ENCODE results near the gene SLC51B.
"Not testable (repeated sequence)": the region's sequence is repeated elsewhere in the genome, so short reads cannot be mapped to it uniquely, and the experiment has no call there.

The SLC51B gene

DNA sequence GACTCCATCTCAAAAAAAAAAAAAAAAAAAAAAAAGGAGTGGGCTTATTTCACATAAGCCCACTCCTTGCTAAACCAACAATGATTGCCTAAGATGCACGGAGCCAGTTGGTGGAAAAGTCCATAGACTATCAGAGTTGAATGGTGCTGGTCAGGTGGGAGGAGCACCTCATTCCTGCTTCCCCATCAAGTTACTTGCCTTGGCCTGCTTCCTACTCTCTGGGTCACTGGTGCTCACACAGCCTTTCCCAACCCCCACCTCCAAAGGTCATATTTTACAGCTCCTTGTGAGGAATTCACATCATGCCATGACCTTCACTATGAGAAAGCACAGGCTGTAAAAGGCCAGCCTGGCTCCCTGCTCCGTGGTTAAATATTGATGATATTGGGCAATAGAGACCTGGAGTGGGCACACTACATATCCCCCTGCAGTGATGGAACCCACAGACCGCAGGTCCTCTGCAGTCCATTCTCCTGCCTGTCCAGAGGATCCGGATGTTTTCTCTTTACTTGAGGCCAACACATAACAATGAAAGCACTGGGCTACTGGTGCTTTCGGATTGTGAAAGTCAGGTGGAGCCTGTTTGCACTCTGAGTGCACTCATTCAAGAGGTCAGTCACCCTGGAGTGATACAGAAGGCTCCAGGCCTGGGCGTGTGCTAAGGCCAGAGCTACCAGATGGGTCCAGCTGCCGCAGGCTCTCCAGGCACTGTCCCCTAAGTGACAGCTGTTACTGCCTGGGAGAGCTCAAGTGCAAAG lies at the start of gene SLC51B:
Gene SLC51B (plus strand): TSS at position 664 of the 758 bp plus-strand sequence. CDS start 4,618 bp downstream, outside the sequence.
- no peak for DNase-seq (ENCODE audit: low read depth)

DNA sequence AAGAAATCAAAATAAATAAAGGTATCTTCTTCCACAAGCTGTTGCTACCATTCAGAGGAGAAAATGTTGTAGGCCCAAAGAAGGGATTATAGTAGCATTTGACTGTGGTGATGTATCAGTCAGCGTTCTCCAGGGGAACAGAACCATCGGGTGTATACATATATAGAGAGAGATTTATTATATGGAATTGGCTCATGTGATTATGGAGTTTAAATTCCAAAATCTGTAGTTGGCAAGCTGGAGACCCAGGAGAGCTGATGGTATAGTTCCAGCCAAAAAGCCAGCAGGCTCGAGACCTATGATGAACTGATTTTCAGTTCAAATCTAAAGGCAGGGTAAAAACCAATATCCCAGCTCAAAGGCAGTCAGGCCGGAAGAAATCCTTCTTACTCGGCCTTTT lies 48.1 kb upstream of the SLC51B start:
- DNase-seq (ENCODE audit: low read depth) = no peak

DNA sequence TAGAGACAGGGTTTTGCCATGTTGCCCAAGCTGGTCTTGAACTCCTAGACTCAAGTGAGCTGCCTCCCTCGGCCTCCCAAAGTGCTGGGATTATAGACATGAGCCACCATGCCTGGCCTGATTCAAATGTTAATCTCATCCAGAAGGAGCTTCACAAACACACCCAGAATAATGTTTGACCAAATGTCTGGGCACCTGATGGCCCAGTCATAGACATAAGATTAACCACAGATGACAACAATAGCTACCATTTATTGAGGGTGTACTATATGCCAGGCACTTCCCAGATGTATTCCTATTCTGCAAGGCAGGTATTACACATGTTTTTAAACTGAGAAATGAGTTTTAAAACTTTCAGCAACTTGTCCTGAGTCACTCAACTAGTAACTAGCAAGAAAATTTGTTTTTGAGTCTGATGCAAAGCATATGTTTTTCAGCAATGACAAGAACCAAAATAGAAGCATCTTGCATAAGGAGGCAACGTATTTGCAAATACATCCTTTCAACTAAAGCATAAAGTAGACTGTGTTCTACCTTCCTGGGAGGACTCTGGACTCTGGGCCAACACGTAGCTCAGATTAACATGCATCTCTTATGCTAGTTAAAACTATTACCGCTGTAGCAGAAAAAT lies 47.3 kb upstream of the SLC51B start:
- no peak for DNase-seq (ENCODE audit: low read depth)

DNA sequence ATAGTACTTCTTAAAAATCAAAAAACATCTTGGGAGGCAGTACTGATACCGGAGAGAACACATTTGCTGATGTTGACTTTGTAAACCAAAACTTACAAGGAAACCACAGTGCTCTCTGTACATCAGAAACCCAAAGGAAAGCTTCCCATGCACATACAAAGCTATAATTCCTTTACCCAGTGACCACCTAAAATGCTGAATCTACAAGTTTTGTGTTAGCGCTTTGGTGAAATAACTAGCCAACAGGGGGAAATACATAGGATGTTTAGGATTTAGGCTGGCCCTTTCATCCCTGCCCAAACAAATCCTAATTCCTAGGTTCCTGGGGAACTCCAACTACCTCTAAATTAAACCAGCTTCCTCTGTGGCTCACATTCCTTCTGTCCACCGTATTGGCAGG lies 40.2 kb upstream of the SLC51B start:
- no peak for DNase-seq (ENCODE audit: low read depth)

DNA sequence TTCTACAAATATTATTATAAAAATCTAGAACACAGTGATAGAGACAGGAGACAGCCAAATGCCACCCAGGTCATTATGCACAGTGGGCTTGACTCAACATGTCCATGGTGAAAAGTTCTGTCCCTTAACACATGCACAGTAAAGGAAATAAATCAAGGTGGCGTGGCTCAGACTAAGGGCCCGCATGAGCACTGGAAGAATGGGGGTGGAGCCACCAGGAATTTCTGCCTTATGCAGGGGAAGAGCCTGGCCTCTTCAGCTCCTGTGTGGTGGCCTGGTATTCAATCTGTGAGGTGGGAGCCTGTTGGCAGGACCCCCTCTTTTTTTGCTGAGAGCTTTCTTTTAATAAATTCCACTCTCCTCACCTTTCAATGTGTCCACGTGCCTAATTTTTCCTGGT lies 38.3 kb upstream of the SLC51B start:
- no peak for DNase-seq (ENCODE audit: low read depth)

DNA sequence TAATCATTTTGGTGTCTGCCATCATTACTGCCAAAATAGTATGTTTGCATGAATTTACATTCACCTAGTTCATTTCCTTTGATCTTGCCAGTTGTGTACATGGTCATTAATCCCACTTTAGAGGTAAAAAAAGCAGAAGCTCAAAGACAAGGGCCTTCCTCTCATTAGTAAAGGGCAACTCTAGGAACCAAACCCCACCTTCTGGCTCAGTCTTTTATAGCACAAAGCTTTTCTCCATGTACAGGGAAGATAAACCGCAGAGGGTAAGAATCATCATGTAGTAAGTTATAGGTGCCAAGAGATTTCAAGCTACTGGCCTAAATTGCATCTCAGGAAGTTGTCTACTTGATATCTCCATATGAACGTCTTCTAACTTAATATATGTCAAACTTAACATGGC lies 36.2 kb upstream of the SLC51B start:
- no peak for DNase-seq (ENCODE audit: low read depth)

DNA sequence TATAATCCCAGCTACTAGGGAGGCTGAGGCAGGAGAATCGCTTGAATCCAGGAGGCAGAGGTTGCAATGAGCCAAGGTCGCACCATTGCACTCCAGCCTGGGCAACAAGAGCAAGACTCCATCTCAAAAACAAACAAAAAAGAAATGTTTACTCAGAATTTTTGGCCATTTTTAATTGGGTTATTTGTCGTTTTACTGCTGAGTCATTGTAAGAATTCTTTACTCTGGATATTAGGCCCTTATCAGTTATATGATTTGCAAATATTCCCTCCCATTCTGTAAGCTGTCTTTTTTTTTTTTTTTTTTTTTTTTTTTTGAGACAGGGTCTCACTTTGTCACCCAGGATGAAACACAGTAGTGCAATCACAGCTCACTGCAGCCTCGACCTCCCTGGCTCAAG lies 34.0 kb upstream of the SLC51B start:
- DNase-seq (ENCODE audit: low read depth) = not testable (repeated sequence)

DNA sequence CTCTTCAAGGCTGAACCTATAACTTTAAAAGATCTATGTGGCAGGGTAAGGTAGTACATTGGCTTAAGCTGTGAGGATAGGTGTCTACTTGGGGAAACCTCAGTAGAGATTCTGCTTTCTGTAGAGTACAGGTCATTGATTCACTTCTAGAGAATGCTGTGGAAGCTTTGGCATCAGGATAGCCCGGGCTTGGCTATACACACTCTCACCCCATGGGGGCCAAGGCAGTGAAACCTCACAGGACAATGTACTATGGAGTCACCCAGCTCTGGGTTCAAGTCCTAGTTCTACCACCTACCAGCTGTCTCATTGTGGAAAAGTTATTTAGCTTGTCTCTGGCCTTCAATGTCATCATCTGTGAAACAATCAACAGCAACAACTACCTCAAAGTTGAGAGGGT lies 24.8 kb upstream of the SLC51B start:
- DNase-seq (ENCODE audit: low read depth) = peak; percentile 27

DNA sequence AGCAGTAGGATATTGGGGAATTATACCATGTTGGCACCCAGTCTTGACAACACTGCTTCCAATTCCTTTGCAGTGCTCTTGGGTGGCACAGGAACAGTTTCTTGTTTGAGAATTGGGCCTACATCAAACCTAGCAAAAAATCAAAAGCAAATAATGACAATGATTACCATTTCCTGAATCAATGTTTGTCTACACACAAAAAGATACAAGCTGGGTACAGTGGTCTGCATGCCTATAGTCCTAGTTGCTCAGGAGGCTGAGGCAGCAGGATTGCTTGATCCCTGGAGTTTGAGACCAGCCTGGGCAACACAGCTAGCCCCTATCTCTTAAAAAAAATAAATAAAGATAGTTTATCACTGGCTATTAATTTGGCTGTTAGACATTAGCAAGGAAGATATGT lies 23.7 kb upstream of the SLC51B start:
- no peak for DNase-seq (ENCODE audit: low read depth)

DNA sequence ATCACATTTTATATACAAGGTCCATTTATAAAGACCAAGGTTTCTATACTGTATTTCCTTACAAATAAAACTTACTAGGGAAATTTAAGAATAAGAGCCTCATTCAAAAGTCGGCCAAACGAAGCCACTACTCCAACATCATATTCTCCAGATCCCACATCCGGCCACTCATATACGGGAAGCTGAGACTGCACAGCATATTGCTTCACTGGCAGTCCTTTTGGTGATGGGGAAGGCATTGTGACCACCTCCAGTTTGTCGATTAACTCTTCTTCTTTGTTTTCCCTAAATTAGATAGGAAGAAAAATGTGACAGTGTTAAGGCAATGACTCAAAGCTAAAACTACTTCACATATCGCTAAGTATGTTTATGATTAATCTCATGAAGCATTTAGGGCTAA lies 18.4 kb upstream of the SLC51B start:
- DNase-seq (ENCODE audit: low read depth) = no peak

DNA sequence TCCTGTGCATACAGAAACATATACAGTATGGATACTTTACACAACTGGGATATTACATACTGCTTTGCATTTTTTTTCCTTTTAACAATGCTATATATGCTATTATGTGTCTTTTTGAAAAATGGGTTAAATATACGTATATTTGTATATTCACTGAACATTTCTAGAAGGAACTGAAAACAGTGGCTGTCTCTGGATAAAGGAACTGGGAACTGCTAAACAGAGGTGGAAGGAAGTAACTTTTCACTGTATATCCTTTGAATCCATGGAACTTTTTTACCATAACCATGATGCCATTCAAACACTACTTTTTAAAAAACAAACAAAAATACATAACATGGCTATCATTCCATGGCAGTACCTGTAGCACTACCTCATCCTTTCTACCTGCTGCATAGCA lies 17.6 kb upstream of the SLC51B start:
- DNase-seq (ENCODE audit: low read depth) = no peak

DNA sequence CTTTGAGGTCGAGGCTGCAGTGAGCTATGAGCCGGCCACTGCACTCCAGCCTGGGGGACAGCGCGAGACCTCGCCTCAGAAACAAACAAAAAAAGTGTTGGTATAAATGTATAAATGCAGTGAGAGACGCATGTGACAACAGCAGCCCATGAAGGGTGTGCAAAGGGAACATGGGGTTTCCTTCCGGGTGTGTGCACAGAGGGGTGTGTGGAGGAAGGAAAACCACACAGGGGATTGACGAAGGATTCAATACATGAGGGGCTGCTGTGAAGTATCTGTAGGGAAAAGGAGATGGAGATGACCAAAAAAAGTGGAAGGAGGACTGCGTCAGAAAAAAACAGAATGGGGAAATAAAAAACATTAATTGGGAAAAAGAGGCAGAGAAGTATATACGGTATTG lies 16.8 kb upstream of the SLC51B start:
- no peak for DNase-seq (ENCODE audit: low read depth)

DNA sequence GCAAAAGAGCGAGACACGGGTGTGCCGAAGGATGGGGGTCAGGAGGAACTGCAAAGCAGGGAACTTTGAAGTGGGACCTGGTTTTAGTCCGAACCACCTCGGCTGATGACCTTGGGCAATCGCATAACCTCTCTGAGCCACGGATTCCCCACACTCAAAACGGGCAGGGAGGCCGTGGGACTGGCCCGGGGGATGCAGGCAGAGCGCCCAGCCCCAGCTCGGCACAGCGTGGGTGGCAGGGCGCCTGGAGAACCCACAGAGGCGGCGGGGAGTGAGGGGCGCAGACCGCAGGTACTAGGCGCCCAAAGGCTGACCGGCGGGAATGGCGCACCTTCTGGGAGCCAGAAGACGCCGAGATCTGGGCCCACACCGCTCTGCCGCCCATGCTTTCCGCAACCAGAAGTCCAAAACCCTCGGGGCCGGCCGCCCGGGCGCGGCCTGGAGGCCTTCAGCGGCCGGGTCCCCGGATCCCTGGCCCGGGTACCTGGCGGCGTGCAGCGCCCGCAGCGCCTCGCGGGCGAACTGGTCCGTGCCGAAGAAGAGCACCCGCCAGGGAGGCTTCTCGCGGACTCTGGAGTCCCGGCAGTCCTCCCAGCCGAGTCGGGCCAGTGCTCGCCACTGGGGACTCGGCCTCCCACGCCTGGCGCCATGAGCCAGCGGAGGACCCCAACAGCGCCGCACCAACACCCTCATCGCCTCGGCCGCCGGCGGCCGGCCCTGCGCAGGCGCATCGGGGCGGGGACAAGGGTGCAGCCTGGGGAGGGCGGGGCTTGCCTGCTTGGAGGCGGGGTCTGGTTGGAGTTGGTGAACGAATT lies 16.1 kb upstream of the SLC51B start, which contains the start of gene MTFMT:
Gene MTFMT (minus strand): TSS at position 719 of the 815 bp plus-strand sequence. CDS start 26 bp downstream, at position 693.
- DNase-seq (ENCODE audit: low read depth) = peak; percentile 82

DNA sequence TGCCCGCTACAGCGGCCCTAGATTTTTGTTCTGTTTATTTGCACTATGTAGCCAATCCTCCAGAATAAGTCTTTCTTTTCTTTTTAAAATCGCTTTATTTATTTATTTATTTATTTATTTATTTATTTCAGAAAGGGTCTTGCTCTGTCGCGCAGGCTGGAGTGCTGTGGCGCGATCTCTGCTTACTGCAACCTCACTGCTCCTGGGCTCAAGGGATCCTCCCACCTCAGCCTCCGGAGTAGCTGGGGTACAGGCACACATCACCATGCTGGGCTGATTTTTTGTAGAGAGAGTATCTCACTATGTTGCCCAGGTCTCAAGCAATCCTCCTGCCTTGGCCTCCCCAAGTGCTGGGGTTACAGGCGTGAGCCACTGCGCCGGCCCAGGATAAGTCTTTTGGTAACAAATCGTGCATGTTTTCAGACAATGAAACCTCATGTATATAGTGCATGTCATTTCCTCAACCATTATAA lies 15.4 kb upstream of the SLC51B start:
- no peak for DNase-seq (ENCODE audit: low read depth)

DNA sequence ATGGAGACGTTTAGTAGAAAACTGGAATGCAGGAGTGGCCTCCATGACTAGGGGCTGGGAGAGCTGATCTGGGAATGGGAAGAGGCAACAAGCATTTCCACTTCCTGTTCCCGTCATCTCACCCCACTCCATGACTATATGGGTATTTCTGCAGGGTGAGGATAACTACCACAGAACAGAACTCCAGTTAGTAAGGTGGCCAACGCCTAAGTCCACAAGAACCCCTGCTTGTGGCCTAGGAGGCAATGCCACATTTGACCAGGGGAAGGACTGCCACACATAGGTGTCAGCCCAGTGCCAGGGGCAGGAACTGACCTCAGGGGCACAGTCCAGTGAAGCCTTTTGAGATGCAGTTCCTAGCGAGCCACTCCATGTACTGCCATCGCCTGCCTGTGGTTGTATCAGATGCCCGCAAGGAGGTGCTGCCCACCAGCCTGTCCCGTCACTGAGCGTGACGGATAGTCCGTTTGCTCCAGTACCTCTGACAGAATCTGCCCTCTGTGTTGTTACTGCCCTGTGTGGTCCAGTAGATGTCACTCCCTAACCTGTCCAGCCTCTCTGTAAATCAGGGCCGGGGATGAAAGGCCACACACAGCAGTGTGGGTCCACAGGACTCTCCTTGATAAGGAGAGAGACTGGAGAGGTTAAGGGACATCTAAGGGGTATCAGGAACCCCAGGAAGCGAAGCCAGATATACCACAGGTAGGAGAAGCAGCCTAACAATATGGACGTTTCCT lies 12.2 kb upstream of the SLC51B start:
- DNase-seq (ENCODE audit: low read depth) = peak; percentile 87

DNA sequence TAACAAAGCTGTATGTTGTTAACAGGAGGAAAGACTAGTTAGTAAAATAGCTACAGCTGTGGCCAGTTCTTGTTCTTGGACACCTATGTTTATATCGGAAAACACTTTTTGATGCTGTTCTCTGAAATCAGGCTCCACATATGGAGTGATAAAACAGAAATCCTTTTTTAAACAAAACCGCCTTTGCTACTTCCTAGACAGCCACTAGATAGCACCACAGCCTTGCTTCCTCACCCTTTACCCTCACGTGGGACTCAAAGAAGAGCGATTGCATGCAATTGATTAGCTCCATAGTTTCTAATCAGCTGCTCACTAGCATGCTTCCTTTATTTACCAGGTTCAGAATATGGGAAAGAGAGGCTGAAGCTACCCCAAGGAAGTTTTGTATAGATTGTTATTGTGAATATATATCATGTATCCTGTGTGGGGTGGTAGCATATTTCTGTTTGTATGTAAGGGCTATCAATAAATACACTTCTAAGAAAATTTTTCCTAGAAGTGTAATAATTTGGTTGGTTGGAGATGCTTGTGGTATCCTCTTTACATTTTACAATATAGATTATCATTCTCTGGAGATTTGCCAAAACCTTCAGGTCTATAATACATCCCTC lies 11.4 kb upstream of the SLC51B start:
- peak; percentile 74 for DNase-seq (ENCODE audit: low read depth)

DNA sequence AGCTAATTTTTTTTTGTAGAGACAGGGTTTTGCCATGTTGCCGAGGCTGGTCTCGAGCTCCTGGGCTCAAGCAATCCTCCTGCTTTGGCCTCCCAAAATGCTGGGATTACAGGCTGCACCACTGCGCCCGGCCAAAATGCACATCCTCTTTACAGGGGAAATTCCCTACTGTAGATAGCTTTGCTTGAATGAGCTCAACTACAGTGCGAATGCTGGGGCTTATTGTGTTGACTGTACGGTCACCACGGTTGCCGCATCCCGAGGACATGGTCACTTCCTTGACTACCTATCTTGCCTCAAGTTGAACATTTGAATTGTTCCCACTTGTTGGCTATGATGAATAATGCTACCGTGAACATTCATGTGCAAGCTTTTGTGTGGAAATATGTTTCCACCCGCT lies 10.5 kb upstream of the SLC51B start:
- no peak for DNase-seq (ENCODE audit: low read depth)

DNA sequence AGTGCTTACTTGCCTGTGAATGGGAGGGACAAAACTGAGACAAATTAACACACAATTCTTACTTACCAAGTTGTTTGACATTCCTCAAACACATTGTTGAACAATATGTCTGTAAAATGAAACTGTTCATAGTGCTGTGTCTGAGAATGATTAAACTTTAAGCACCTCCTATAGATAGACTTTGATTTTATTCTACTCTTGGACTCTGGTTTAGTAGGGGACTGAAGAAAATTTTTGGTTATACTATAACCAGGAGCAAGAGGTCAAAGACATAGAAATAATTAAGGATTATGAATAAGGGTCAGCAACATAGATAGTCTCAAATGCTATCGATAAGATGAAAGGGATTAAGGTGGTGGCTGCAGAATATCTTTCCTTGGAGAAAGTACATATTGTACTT lies 7.9 kb upstream of the SLC51B start:
- DNase-seq (ENCODE audit: low read depth) = no peak

DNA sequence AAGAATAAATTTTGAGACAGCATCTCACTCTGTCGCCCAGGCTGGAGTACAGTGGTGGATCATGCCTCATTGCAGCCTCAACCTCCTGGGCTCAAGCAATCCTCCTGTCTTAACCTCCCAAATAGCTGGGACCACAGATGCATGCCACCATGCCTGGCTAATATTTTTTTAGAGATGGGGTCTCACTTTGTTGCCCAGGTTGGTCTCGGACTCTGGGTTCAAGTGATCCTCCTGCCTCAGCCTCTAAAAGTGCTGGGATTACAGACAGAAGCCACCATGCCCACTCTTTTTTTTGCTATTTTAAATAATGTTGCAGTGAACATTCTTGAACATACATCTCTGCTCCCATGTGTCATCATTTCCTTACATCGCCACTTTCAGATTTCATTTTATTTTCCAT lies 6.8 kb upstream of the SLC51B start:
- no peak for DNase-seq (ENCODE audit: low read depth)

DNA sequence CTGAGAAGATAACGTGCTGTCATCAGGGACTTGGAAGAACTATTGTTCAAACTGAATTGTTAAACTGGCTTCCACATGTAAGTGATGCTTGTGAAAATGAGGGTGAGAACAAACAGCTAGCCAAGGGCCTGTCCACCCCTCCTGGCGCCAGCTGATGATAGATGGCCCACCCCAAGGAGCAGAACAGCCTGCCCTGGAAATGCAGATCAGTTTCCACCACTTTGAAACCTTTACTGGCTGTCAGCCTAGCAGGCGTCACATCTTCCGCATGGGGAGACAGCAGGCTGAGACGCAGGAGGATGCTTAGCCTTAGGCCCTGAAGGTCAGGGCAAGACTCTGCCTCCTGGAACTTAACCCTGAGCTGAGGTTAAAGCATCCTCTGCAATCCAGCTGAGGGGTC lies 6.4 kb upstream of the SLC51B start:
- no peak for DNase-seq (ENCODE audit: low read depth)

DNA sequence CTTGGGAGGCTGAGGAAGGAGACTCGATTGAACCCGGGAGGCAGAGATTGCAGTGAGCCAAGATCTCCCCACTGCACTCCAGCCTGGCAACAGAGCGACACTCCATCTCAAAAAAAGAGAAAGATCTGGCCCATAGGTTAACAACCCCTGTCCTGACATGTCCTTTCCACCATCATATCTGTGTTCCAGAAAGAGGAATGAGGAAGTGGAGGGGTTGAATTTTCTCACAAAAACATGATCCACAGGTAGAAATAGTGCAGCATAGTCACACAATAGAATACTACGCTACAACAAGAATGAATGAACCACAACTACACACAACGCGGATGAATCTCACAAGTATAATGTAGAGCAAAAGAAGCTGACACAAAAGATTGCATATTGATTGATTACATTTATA lies 4.7 kb upstream of the SLC51B start:
- no peak for DNase-seq (ENCODE audit: low read depth)

DNA sequence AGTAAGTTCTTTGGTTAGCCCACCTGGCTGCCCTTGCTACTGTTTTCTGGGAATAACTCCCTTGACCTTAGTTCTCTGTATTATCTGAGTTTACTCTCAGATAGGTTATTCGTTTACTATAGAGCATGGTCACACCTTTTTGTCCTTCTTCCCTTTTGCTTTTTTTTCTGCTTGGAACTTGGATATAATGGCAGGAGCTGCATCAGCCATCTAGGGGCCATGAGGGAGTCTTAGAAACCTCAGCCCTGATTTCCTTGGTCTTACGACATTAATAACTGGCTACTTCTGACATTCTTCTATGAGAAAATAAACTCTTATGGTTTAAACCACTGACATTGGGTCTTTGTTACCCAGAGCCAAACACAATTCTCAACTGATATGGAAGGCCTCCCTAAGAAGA lies 3.4 kb upstream of the SLC51B start:
- no peak for DNase-seq (ENCODE audit: low read depth)
